H1 (cell line): Measurements from ENCODE around the gene PPP2R2D. TPM values are rescaled to one million over a fixed set of nuclear protein-coding genes. Genes with fewer than 3 reads are reported as not detected.

Experiments used
- ATF2 ChIP-seq: IDR thresholded peaks from 2 replicates; pipeline ENCODE4 v1.6.1; 2012; ENCODE audit warnings: low read length, inconsistent platforms
- ATF3 ChIP-seq: IDR thresholded peaks from 2 replicates; pipeline ENCODE4 v1.6.1; 2011; ENCODE audit warnings: low read depth, mild to moderate bottlenecking, low read length; ENCODE audit not compliant: insufficient read depth
- BACH1 ChIP-seq: IDR thresholded peaks from 2 replicates; pipeline ENCODE4 v1.6.1; 2012; ENCODE audit warnings: low read length, improper control_type of control experiment
- CEBPB ChIP-seq: IDR thresholded peaks from 2 replicates; pipeline ENCODE4 v1.6.1; 2012; ENCODE audit warnings: low read depth, low read length
- CHD2 ChIP-seq: IDR thresholded peaks from 2 replicates; pipeline ENCODE4 v1.6.1; 2012; ENCODE audit warnings: low read length, improper control_type of control experiment
- CTBP2 ChIP-seq: IDR thresholded peaks from 2 replicates; pipeline ENCODE4 v1.7.0; 2011; ENCODE audit warnings: borderline replicate concordance, mild to moderate bottlenecking, moderate library complexity, mixed read lengths, low read length; ENCODE audit not compliant: insufficient read depth, insufficient read length
- CTCF ChIP-seq, 3 experiments: IDR thresholded peaks; 1 replicate in 2 of 3; 2 replicates in 1 of 3; pipeline versions ENCODE4 v1.5.1 to v1.6.1; 2011; ENCODE audit warnings: low read length in 3 of 3, mild to moderate bottlenecking in 3 of 3, inconsistent platforms in 2 of 3, low read depth in 1 of 3, moderate library complexity in 1 of 3; ENCODE audit not compliant: insufficient read depth in 1 of 3; ENCODE audit errors: control extremely low read depth in 1 of 3
- FOSL1 ChIP-seq: IDR thresholded peaks from 2 replicates; pipeline ENCODE4 v1.6.1; 2011; ENCODE audit warnings: mild to moderate bottlenecking, low read depth, low read length, moderate library complexity; ENCODE audit not compliant: insufficient read depth
- HDAC2 ChIP-seq, 2 experiments: fragments of 300-600 bp in 1 of 2; sonication (generic) in 1 of 2; IDR thresholded peaks; 2 replicates each; pipeline ENCODE4 v1.6.1; 2011 to 2012; ENCODE audit warnings: low read depth in 2 of 2, low read length in 2 of 2, mild to moderate bottlenecking in 2 of 2, moderate library complexity in 2 of 2, borderline replicate concordance in 1 of 2, inconsistent platforms in 1 of 2
- JUND ChIP-seq: IDR thresholded peaks from 2 replicates; pipeline ENCODE4 v1.6.1; 2011; ENCODE audit warnings: mild to moderate bottlenecking, improper control_type of control experiment, low read length
- KDM1A ChIP-seq: fragments of 200-600, 300-600 bp; sonication (generic); IDR thresholded peaks from 2 replicates; pipeline ENCODE4 v1.7.1; 2016; ENCODE audit warnings: mild to moderate bottlenecking, low read length, borderline replicate concordance
- MAFK ChIP-seq: IDR thresholded peaks from 2 replicates; pipeline ENCODE4 v1.6.1; 2012; ENCODE audit warnings: low read depth, mild to moderate bottlenecking, improper control_type of control experiment, low read length
- NRF1 ChIP-seq: IDR thresholded peaks from 2 replicates; pipeline ENCODE4 v1.6.1; 2011; ENCODE audit warnings: mild to moderate bottlenecking, low read depth, low read length, improper control_type of control experiment
- RNF2 ChIP-seq: fragments of 200-900, 300-1000 bp; sonication (generic); IDR thresholded peaks from 2 replicates; pipeline ENCODE4 v1.7.1; 2016; ENCODE audit warnings: borderline replicate concordance, low read depth, mild to moderate bottlenecking, antibody characterized with exemption, low read length; ENCODE audit not compliant: poor library complexity, severe bottlenecking; ENCODE audit errors: missing control alignments
- SIRT6 ChIP-seq: IDR thresholded peaks from one replicate; pipeline ENCODE4 v1.7.1; 2012; ENCODE audit warnings: low read length, inconsistent platforms
- TAF1 ChIP-seq: IDR thresholded peaks from 2 replicates; pipeline ENCODE4 v1.6.1; 2011; ENCODE audit warnings: mild to moderate bottlenecking, low read depth, low read length
- TAF7 ChIP-seq: optimal IDR thresholded peaks from 2 replicates; pipeline ENCODE3; 2011; ENCODE audit warnings: low read depth, mild to moderate bottlenecking, inconsistent platforms, low read length, moderate library complexity, borderline replicate concordance
- ZNF274 ChIP-seq: IDR thresholded peaks from 2 replicates; pipeline ENCODE4 v1.7.0; 2012; ENCODE audit warnings: low read length, borderline replicate concordance; ENCODE audit errors: extremely low read depth
- polyA plus RNA-seq, 7 experiments: library from polyadenylated mRNA; depleted of rRNA in 3 of 7; stranded (reverse) in 5 of 7; unstranded in 2 of 7; fragments of >200 nt in 5 of 7; fragments of 200-250 nt in 2 of 7; gene quantifications; 1 replicate in 5 of 7; 2 replicates in 1 of 7; 4 replicates in 1 of 7; pipeline versions ENCODE4 v1.2.1 to v1.2.3, GENCODE V29; 2011 to 2013; ENCODE audit warnings: missing spikeins in 2 of 7, mixed read lengths in 2 of 7
- total RNA-seq: library from RNA; stranded (reverse); fragmentation: NEBNext Ultra II Directional; extraction: Animal tissue kit (Norgen Biotek cat#: 25700); gene quantifications from 2 replicates; pipeline ENCODE4 v1.2.1, GENCODE V29; 2021

Gene PPP2R2D
- total and polyA plus RNA-seq, 2 of the 8 experiments (the other 6 are each of a cell fraction or from before 2014, with no cell fraction given), result 25.4 to 32.8 TPM

- TF ChIP-seq SIRT6, result no peak
- no peak for TF ChIP-seq HDAC2 (IDR thresholded peaks at IDR 0.05; ENCODE audit: borderline replicate concordance in 1 of 2, low read depth in 2 of 2, low read length in 2 of 2)
- TF ChIP-seq CEBPB, result no peak
- no peak for TF ChIP-seq MAFK
- TF ChIP-seq KDM1A, result no peak
- peak; percentile 68 for TF ChIP-seq NRF1
- TF ChIP-seq BACH1, result no peak
- TF ChIP-seq ZNF274, result no peak
- peak; percentile 56 for TF ChIP-seq TAF7
- peak; percentile 63; the same call in 1 of the 2 replicates for TF ChIP-seq ATF3
- no peak for TF ChIP-seq ATF2
- TF ChIP-seq RNF2, result no peak
- TF ChIP-seq FOSL1, result no peak
- TF ChIP-seq CHD2, result peak; percentile 35; the same call in 1 of the 2 replicates
- TF ChIP-seq TAF1, result peak; percentile 82
- TF ChIP-seq CTCF (IDR thresholded peaks at IDR 0.05; ENCODE audit: control extremely low read depth in 1 of 3, insufficient read depth in 1 of 3, low read depth in 1 of 3, low read length in 3 of 3), result no peak
- no peak for TF ChIP-seq CTBP2
- peak; percentile 100 for TF ChIP-seq JUND
Measured at GRCh38 chr10:131900350-131901152, at the start of gene PPP2R2D (continued).
